ENCODE data around the gene TRANK1.
"Not testable (repeated sequence)": the region's sequence is repeated elsewhere in the genome, so short reads cannot be mapped to it uniquely, and the experiment has no call there.

Gene TRANK1

DNA sequence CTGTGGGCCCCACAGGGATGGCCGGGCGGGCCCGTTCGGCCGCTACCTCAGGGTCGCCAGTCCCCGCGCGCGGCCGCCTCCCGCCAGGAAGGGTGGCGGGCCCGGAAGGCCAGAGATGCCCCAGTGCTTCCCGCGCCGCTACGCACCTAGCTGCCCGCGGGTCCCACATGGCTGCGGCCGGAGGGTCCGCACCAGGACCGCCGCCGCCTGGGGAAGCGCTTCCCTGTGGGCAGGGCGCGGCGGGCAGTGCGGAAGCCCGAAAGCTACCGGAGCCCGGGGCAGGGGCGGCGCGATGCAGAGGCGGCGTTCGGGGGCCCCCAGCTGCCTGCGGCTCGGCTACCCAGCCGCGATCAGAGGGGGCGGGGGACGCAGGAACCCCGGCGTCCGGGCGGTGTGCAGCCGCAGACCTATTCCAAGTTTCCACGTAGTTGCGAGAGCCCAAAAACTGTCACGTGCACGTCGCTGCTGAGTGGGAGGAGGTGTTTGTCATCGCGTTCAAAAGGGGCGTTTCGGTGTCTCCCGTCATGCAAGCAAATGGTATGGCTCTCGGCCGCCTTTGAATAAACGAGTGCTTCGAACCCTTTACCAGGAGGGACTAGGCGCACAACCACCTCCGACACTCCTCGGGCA lies at the start of gene TRANK1:
Gene TRANK1 (minus strand): TSS at position 414 of the 630 bp plus-strand sequence. CDS start 245 bp downstream, at position 169.
- peak; percentile 80 for DNase-seq

DNA sequence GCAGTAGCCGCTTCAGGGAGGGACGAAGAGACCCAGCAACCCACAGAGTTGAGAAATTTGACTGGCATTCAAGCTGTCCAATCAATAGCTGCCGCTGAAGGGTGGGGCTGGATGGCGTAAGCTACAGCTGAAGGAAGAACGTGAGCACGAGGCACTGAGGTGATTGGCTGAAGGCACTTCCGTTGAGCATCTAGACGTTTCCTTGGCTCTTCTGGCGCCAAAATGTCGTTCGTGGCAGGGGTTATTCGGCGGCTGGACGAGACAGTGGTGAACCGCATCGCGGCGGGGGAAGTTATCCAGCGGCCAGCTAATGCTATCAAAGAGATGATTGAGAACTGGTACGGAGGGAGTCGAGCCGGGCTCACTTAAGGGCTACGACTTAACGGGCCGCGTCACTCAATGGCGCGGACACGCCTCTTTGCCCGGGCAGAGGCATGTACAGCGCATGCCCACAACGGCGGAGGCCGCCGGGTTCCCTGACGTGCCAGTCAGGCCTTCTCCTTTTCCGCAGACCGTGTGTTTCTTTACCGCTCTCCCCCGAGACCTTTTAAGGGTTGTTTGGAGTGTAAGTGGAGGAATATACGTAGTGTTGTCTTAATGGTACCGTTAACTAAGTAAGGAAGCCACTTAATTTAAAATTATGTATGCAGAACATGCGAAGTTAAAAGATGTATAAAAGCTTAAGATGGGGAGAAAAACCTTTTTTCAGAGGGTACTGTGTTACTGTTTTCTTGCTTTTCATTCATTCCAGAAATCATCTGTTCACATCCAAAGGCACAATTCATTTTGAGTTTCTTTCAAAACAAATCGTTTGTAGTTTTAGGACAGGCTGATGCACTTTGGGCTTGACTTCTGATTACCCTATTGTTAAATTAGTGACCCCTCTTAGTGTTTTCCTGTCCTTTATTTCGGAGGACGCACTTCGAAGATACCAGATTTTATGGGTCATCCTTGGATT lies 48.8 kb upstream of the TRANK1 start, which contains the start of gene MLH1:
Gene MLH1 (plus strand): TSS at position 193 of the 958 bp plus-strand sequence. CDS start 30 bp downstream, at position 223.
- peak; percentile 100 for DNase-seq

DNA sequence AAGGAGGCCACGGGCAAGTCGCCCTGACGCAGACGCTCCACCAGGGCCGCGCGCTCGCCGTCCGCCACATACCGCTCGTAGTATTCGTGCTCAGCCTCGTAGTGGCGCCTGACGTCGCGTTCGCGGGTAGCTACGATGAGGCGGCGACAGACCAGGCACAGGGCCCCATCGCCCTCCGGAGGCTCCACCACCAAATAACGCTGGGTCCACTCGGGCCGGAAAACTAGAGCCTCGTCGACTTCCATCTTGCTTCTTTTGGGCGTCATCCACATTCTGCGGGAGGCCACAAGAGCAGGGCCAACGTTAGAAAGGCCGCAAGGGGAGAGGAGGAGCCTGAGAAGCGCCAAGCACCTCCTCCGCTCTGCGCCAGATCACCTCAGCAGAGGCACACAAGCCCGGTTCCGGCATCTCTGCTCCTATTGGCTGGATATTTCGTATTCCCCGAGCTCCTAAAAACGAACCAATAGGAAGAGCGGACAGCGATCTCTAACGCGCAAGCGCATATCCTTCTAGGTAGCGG lies 48.0 kb upstream of the TRANK1 start, which contains the start of gene EPM2AIP1:
Gene EPM2AIP1 (minus strand): TSS at position 326 of the 520 bp plus-strand sequence. CDS start 54 bp downstream, at position 272.
- DNase-seq, result no peak

DNA sequence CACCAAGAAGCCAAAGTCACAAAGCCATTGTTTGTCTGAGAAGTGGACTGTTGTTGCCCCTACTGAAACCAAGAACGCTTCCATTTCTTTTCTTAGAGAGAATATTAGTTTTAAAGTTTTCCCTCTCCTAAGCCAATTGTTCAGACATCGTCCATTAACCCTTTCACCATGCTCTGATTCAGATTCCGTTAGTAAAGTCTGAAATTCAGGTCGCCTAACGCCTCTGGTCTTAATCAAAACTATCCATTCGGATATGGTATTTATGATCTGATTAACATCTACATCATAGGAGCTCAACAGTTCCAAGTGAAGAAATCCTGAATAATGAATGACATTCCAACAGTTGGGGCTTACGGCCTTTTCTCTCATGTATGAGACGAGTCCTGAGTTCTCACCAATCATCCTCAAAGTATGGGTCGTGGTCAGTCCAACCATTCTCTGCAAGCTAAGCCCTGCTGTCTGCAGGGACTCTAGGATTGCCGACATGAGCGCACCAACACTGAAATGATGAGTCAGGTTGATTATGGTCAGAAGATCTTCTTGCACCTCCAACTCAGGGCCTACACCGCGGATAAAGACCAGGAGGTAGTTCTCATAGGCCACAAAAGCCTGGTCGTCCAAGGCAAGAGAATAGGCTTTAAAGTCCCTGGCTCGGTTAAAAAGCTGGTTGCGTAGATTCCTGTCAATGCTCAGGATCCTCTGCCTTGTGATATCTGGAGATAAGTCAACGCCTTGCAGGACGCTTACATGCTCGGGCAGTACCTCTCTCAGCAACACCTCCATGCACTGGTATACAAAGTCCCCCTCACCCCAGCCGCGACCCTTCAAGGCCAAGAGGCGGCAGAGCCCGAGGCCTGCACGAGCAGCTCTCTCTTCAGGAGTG lies 47.3 kb upstream of the TRANK1 start:
- no peak for DNase-seq

DNA sequence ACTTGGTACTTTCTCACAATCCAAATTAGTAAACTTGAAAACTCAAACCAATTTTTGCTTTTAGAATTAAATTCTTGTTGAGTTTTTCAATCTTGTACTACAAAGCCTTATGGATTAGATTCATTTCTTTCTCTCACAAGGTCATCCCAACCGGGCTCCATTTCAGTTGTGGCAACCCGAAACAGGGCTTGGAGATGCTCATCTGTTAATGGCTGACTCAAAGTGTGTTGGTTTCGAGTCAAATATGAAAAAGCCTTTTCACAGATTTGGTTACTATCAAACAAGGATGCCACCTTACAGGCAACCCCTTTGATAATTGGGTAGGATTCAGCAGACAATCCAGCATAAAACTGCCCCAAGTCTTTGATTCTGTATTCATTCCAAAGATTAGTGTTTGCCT lies 46.3 kb upstream of the TRANK1 start:
- no peak for DNase-seq

DNA sequence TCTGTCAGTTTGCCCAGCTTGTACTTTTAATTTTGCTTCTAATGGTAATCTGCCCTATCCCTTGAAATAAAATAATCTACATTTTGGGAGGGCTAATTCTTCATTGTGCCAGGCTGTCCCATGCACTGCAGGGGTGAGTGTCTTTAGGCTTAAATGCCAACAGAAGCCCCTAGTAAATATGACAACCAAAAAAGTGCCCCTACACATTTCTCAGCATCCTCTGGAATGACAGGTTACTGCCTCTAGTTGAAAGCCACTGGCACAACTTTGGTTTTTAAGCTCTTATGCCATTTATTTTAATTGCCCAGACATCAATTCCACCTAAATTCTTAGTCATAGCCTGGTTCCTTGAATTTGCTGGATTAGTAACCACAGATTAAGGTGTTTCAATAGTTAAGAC lies 44.7 kb upstream of the TRANK1 start:
- DNase-seq, result no peak

DNA sequence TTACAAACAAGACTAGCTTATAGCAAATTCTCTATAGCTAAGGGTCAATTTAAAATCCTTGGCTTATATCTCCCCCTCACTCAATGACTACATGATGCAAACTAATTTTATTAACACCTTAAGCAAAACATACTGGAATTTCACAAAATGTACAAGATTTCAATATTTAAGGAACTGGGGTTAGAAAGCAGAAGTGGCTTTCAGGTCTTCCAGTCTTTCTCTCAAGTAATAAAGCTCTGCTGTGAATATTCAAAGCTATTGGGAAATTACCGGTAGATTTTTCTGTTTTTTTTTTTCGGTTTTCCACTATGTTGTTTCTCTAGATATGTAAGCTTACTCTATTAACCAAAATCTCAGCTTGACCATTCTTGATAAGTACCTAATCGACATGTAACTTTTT lies 44.2 kb upstream of the TRANK1 start:
- no peak for DNase-seq

DNA sequence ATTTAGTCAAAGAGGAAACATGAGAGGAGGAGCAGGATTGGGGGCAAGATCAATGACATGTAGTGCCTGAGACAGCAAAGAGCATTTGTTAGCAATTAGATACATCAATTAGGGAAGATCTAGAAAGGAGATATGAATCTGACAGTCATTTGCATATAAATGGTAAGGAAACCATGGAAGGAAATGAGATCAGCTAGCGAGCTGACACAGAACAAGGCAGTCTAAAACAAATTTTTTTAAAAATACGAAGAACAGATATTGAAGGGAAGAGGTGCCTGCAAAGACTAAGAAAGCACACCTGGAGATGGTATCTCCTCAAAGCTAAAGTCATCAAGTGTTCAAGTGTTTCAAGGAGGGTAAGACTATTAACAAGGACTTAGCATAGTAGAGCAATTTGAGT lies 43.5 kb upstream of the TRANK1 start:
- no peak for DNase-seq

DNA sequence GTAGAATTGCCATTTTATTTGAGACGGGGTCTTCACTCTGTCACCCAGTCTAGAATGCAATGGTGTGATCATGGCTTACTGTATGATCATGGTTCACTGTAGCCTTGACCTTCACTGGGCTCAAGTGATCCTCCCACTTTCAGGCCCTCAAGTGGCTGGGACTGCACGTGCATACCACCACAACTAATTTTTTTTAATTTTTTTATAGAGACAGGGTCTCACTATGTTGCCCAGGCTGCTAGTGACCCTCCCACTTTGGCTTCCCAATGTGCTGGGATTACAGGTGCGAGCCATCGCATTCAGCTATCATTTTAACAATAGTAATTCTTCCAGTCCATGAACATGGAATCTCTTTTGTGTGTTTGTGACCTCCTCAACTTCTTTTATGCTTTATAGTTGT lies 36.2 kb upstream of the TRANK1 start:
- no peak for DNase-seq

DNA sequence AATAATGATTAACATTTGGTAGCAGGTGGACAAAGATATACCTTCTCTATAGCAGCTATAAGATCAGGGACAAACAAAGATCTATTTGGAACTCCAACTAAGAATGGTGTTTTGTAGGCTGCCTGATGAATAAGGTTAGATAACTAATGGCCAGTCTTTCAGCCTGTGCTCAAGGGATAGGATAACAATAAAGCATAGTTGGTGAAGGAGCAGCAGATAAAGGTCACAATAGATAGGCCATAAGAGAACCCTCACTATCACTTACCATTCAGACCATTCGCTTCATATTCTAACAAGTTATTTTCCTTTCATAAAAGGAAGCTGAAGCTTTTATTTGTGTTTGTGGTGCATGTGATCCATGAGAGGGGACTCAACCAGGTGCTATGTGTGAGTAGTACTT lies 28.3 kb upstream of the TRANK1 start:
- DNase-seq, result no peak

DNA sequence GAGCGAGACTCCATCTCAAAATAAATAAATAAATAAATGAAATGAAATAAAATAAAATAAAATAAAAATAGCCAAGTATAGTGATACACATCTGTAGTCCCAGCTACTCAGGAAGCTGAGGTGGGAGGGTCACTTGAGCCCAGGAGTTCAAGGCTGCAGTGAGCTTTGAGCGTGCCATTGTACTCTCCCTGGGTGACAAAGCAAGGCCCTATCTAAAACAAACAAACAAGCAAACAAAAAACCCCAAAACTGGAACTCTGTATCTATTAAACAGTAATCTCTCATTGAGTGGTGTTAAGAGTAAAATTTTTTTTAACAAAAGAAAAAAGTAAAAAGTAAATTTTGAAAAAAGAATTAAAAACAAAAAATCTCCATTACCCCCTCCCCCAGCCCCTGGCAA lies 27.3 kb upstream of the TRANK1 start:
- no peak for DNase-seq

DNA sequence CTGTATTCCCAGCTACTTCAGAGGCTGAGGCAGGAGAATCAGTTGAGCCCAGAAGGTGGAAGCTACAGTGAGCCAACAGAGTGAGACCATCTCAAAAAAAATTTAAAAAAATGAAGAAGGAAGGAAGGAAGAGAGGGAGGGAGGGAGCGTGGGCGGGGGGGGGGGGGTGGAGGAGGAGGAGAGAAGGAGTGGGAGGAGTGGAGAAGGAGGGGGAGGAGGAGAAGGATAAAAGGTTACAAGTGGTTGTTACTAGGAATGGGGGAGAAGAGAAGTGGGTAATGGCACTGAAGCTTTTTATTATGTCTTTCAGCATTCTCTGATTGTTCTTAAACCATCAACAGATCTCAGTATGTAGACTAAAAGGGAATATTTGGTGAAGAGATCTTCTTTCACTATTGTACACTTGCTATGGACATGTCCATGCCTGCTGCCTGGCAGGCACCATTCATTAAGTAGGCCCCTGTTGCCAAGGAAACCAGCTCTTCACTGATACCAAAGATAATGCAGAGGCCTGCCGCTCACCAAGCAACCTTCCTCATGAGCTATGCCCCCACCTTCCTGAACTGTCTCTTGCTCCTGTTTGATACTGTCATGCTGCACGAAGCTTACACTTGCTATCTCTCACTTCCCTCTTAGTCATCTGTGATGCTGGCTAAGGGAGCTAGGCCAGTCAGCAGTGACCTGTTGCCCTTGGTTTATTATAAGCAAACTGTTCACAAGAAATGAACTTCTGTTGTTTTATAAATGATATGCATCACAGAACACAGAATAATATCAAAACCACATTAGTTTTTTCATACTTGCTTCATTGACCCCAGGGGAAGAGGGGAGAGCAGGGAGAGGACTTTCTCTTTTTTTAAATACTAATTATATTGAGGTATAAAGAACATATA lies 24.9 kb upstream of the TRANK1 start:
- peak; percentile 31 for DNase-seq

DNA sequence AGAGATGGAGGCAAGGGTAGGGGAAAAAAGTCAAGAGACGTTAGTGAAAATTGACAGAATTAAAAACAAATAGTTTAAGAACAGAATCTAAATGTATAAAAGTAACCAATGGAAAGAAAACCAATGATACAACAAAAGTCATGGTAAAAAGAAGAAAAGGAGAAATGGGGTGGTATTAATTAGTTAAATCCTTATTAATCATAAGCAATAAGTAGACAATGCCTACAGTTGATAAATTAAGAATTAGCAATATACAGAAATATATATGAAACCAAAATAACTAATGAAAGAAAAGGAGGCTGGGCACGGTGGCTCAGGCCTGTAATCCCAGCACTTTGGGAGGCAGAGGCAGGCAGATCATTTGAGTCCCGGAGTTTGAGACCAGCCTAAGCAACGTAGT lies 24.2 kb upstream of the TRANK1 start:
- no peak for DNase-seq

DNA sequence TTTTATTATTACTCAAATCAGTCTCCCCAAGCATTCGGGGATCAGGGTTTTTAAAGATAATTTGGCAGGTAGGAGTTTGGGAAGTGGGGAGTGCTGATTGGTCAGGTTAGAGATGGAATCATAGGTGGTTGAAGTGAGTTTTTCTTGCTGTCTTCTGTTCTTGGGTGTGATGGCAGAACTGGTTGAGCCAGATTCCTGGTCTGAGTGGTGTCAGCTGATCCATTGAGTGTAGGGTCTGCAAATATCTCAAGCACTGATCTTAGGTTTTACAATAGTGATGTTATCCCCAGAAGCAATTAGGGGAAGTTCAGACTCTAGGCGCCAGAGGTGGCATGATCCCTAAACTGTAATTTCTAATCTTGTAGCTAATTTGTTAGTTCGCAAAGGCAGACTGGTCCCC lies 20.6 kb upstream of the TRANK1 start:
- DNase-seq, result no peak

DNA sequence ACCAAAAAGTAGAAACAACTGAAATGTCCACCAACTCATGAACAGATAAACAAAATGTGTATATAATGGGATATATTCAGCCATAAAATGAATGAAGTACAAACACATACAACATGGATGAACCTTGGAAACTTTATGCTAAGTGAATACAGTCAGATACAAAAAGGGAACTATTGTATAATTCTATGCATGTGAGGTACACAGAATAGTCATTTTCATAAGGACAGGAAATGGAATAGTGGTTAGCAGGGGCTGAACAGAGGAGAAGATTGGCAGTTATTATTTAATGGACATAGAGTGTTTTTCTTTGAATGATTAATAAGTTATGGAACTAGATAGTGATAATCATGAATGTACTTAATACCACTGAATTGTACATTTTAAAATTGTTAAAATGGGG lies 20.0 kb upstream of the TRANK1 start:
- DNase-seq, result no peak

DNA sequence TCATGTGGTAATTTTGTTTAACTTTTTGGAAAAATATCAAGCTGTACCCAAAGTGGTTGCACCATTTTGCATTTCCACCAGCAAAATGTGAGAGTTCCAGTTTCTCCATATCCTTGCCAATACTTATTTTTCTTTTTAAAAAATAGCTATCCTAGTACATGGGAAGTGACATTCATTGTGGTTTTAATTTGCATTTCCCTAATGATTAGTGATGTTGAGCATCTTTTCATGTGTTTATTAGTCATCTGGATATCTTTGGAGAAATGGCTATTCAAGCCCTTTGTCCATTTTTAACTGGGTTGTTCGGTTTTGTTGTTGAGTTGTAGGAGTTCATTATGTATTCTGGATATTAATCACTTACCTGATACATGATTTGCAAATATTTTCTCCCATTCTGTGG lies 19.5 kb upstream of the TRANK1 start:
- DNase-seq, result no peak

DNA sequence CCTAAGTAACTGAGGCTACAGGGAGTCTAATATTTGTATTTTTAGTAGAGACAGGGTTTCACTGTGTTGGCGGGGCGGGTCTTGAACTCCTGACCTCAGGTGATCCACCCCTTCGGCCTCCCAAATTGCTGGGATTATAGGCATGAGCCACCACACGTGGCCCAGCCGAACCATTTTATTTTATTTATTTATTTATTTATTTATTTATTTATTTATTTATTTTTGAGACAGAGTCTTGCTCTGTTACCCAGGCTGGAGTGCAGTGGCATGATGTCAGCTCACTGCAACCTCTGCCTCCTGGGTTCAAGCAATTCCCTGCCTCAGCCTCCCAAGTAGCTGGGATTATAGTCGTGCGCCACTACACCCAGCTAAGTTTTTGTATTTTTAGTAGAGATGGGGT lies 18.2 kb upstream of the TRANK1 start:
- DNase-seq, result not testable (repeated sequence)

DNA sequence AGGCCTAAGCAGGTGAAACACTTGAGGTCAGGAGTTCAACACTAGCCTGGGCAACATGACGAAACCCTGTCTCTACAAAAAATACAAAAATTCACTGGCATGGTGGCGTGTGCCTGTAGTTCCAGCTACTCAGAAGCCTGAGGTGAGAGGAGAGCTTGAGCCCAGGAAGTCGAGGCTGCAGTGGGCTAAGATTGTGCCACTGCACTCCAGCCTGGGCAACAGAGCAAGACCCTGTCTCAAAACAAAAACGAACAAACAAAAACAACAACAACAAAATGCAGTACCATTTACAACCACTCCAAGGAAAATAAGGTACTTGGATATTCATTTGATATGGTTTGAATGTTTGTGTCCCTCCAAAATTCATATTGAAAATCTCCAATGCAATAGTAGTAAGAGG lies 15.6 kb upstream of the TRANK1 start:
- DNase-seq, result no peak

DNA sequence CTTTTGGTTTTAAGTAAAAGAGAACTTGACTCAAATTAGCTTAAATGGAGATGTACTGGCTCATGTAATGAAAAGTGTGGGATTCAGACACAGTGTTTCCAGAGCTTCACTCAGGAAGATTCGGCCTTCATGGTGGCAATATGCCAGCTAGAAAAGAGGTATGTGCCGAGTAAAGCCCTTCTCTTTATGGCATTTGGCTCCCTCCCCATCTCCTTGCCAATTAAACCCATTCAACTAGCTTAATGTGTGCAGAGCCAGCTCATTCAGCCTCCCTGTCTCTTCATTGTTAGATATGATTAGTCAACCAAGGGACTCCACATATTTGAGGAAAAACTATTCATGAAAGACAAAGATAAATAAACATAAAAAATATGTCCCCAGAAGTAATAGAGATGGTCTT lies 15.0 kb upstream of the TRANK1 start:
- no peak for DNase-seq

DNA sequence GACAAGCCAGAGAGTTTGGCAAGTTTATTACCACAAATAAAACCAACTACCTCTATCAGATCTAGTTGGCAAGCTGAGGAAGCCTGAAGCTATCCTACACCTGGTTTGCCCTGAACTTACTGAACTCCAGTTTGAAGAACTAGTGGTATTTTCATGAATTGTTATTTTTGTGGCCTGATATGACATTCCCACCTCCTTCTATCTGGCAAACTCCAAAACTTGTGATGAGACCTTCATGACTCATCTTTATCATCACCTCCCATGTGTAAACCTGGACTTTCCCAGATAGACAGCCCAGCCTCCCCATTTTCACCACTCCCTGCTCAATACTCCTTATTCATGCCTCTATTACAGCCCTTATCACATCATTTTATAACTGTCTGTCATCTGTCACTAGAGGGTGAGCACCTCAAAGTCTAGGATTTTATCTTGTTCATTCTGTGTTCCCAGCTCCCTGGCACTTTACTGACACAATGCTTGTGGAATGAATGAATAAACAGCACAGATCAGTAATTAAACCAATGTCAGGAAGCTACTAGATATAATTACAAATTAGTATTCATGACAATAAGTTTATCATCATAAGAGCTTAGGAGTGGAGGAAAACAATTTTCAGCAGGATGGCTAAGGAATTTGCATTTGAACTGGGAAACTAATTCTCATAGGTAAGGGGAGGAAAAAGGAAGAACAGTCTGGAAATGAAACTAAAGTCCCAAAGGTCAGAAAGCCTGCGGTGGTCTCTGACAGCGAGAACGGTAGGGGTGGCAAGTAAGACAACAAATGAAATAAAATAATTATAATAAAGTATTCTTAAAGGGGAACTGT lies 13.2 kb upstream of the TRANK1 start:
- no peak for DNase-seq

DNA sequence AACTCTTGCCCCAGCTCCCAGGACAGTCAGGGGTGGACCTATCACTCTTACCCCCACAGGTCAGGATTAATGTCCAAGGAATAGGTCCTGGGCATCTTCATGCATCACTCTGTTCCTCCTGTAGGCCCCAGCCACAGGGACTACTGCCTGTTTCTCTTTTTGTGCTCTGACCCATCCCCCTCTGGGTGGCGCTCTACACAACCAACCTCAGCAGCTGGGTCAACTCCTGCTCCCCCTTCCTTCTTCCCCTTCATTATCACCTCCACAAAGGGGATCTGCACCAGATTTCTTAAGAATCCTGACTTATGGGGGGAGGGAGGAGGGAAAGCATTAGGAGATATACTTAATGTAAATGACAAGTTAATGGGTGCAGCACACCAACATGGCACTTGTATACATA lies 12.2 kb upstream of the TRANK1 start:
- no peak for DNase-seq
